ENCODE data around the gene E4F1. TPM values are rescaled to one million over a fixed set of nuclear protein-coding genes. Genes with fewer than 3 reads are reported as not detected.

E4F1 gene
- total and polyA plus RNA-seq, 2 of the 13 experiments (the other 11 are each of a cell fraction or from before 2014, with no cell fraction given), result 13.8 to 19.5 TPM

GRCh38 chr16:2223221-2223941 lies at the start of gene E4F1 (continued):
- TF ChIP-seq ZNF18 (CRISPR knock-in tag; IDR thresholded peaks at IDR 0.05; ENCODE audit: insufficient replicate concordance), result peak; percentile 58
- peak; percentile 86; the same call in 1 of the 2 replicates for TF ChIP-seq KDM5A (IDR thresholded peaks at IDR 0.05; ENCODE audit: borderline replicate concordance, low read length)
- peak; percentile 69 to 95; a peak in 3 of 4 replicates for TF ChIP-seq HMGXB4 (CRISPR knock-in tag; IDR thresholded peaks at IDR 0.05; ENCODE audit: borderline replicate concordance in 1 of 2, low read depth in 1 of 2)
- TF ChIP-seq ZNF20 (CRISPR knock-in tag; IDR thresholded peaks at IDR 0.05), result no peak
- peak; percentile 96 for TF ChIP-seq CREB1 (IDR thresholded peaks at IDR 0.05)
- TF ChIP-seq CREB1 (CRISPR knock-in tag; IDR thresholded peaks at IDR 0.05), result peak; percentile 90
- no peak for TF ChIP-seq THYN1 (CRISPR knock-in tag; IDR thresholded peaks at IDR 0.05; ENCODE audit: borderline replicate concordance, low read depth)
- no peak for TF ChIP-seq ZNF567 (CRISPR knock-in tag; IDR thresholded peaks at IDR 0.05; ENCODE audit: borderline replicate concordance)
- TF ChIP-seq MED13 (CRISPR knock-in tag; IDR thresholded peaks at IDR 0.05), result peak; percentile 75; the same call in 1 of the 2 replicates
- peak; percentile 92 for TF ChIP-seq SALL2 (CRISPR knock-in tag; IDR thresholded peaks at IDR 0.05)
- peak; percentile 96 for TF ChIP-seq RFX1 (IDR thresholded peaks at IDR 0.05)
- TF ChIP-seq, protein P1, sequence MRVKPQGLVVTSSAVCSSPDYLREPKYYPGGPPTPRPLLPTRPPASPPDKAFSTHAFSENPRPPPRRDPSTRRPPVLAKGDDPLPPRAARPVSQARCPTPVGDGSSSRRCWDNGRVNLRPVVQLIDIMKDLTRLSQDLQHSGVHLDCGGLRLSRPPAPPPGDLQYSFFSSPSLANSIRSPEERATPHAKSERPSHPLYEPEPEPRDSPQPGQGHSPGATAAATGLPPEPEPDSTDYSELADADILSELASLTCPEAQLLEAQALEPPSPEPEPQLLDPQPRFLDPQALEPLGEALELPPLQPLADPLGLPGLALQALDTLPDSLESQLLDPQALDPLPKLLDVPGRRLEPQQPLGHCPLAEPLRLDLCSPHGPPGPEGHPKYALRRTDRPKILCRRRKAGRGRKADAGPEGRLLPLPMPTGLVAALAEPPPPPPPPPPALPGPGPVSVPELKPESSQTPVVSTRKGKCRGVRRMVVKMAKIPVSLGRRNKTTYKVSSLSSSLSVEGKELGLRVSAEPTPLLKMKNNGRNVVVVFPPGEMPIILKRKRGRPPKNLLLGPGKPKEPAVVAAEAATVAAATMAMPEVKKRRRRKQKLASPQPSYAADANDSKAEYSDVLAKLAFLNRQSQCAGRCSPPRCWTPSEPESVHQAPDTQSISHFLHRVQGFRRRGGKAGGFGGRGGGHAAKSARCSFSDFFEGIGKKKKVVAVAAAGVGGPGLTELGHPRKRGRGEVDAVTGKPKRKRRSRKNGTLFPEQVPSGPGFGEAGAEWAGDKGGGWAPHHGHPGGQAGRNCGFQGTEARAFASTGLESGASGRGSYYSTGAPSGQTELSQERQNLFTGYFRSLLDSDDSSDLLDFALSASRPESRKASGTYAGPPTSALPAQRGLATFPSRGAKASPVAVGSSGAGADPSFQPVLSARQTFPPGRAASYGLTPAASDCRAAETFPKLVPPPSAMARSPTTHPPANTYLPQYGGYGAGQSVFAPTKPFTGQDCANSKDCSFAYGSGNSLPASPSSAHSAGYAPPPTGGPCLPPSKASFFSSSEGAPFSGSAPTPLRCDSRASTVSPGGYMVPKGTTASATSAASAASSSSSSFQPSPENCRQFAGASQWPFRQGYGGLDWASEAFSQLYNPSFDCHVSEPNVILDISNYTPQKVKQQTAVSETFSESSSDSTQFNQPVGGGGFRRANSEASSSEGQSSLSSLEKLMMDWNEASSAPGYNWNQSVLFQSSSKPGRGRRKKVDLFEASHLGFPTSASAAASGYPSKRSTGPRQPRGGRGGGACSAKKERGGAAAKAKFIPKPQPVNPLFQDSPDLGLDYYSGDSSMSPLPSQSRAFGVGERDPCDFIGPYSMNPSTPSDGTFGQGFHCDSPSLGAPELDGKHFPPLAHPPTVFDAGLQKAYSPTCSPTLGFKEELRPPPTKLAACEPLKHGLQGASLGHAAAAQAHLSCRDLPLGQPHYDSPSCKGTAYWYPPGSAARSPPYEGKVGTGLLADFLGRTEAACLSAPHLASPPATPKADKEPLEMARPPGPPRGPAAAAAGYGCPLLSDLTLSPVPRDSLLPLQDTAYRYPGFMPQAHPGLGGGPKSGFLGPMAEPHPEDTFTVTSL (CRISPR knock-in tag; IDR thresholded peaks at IDR 0.05; ENCODE audit: borderline replicate concordance), result no peak
- TF ChIP-seq ZNF230 (CRISPR knock-in tag; IDR thresholded peaks at IDR 0.05), result peak; percentile 7; the same call in 1 of the 2 replicates
- TF ChIP-seq ZNF350 (CRISPR knock-in tag; IDR thresholded peaks at IDR 0.05; ENCODE audit: borderline replicate concordance, low read depth), result peak; percentile 51; the same call in 1 of the 2 replicates
- TF ChIP-seq, protein P2, sequence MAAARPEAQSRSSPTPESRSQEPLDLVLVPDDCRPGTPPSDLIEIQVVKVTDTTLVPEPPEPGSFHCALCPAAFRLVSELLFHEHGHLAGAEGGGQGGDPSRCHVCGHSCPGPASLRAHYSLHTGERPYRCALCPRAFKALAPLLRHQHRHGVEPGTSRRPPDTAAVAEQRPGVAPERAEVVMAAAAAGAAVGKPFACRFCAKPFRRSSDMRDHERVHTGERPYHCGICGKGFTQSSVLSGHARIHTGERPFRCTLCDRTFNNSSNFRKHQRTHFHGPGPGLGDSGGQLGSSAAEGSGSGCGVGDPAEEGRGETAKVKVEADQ (CRISPR knock-in tag; IDR thresholded peaks at IDR 0.05; ENCODE audit: borderline replicate concordance), result peak; percentile 87
- TF ChIP-seq KLF15 (CRISPR knock-in tag; IDR thresholded peaks at IDR 0.05; ENCODE audit: borderline replicate concordance), result 0 out of 2 replicates have a peak, but pooled peaks have one; percentile 13
- TF ChIP-seq POLR2G (IDR thresholded peaks at IDR 0.05; ENCODE audit: low read depth, low read length), result peak; percentile 92
- TF ChIP-seq ZZZ3 (CRISPR knock-in tag; IDR thresholded peaks at IDR 0.05; ENCODE audit: borderline replicate concordance), result peak; percentile 87; the same call in 1 of the 2 replicates
- TF ChIP-seq ZNF24 (IDR thresholded peaks at IDR 0.05), result no peak
